GM19455 (cell line): Measurements from ENCODE around the gene BRK1.
"Not testable (repeated sequence)": the region's sequence is repeated elsewhere in the genome, so short reads cannot be mapped to it uniquely, and the experiment has no call there.

Source experiments
- ATAC-seq: cut with Tn5 transposase; IDR thresholded peaks from one replicate; pipeline ENCODE4 v1.9.1; 2021; ENCODE audit not compliant: unreplicated experiment

The BRK1 gene

GRCh38 chr3:10115326-10116137 is at the start of gene BRK1:
Gene BRK1 (plus strand): TSS chr3:10115675. CDS start chr3:10115702, 27 bp downstream.
- peak; percentile 90 for ATAC-seq

GRCh38 chr3:10070077-10070476 is 45.4 kb upstream of the BRK1 start:
- ATAC-seq: not testable (repeated sequence)

- ATAC-seq: no peak
Observed at GRCh38 chr3:10074666-10075065, 40.8 kb upstream of the BRK1 start.

- no peak for ATAC-seq
Observed at GRCh38 chr3:10081871-10082270, 33.6 kb upstream of the BRK1 start.

GRCh38 chr3:10085738-10086137 is 29.7 kb upstream of the BRK1 start:
- no peak for ATAC-seq

- no peak for ATAC-seq
Observed at GRCh38 chr3:10088256-10088655, 27.2 kb upstream of the BRK1 start.

- ATAC-seq: no peak
Observed at GRCh38 chr3:10090179-10090578, 25.3 kb upstream of the BRK1 start.

GRCh38 chr3:10090774-10091173 is 24.7 kb upstream of the BRK1 start:
- not testable (repeated sequence) for ATAC-seq

GRCh38 chr3:10091387-10091786 is 24.1 kb upstream of the BRK1 start:
- not testable (repeated sequence) for ATAC-seq

GRCh38 chr3:10093678-10094077 is 21.8 kb upstream of the BRK1 start:
- no peak for ATAC-seq

- ATAC-seq: no peak
Observed at GRCh38 chr3:10099041-10099440, 16.4 kb upstream of the BRK1 start.

GRCh38 chr3:10106919-10107318 is 8.6 kb upstream of the BRK1 start:
- ATAC-seq: no peak

- no peak for ATAC-seq
Observed at GRCh38 chr3:10108091-10108490, 7.4 kb upstream of the BRK1 start, which contains the start of gene FANCD2OS. Gene FANCD2OS (minus strand): TSS chr3:10108255. CDS start chr3:10104774, 3,481 bp downstream.

GRCh38 chr3:10116138-10116460 is 624 bp downstream of the BRK1 start:
- ATAC-seq: peak; percentile 8

GRCh38 chr3:10116928-10117327 is 1.5 kb downstream of the BRK1 start:
- no peak for ATAC-seq

GRCh38 chr3:10119376-10119775 is 3.9 kb downstream of the BRK1 start:
- no peak for ATAC-seq

GRCh38 chr3:10121064-10121463 is 5.6 kb downstream of the BRK1 start:
- no peak for ATAC-seq

GRCh38 chr3:10122724-10123123 is 7.2 kb downstream of the BRK1 start:
- ATAC-seq: no peak

GRCh38 chr3:10135872-10136271 is 20.4 kb downstream of the BRK1 start:
- not testable (repeated sequence) for ATAC-seq

- no peak for ATAC-seq
Observed at GRCh38 chr3:10136426-10137005, 21.0 kb downstream of the BRK1 start.

GRCh38 chr3:10137178-10137577 is 21.7 kb downstream of the BRK1 start:
- ATAC-seq: no peak

- no peak for ATAC-seq
Observed at GRCh38 chr3:10140996-10141546, 25.6 kb downstream of the BRK1 start.
